ENCODE results near the gene RASAL2. TPM values are rescaled to one million over a fixed set of nuclear protein-coding genes. Genes with fewer than 3 reads are reported as not detected.
A peak's percentile ranks its signal among the peaks of the same experiment; 100 is the strongest.
"Not testable (repeated sequence)": the region's sequence is repeated elsewhere in the genome, so short reads cannot be mapped to it uniquely, and the experiment has no call there.

The RASAL2 gene
- total RNA-seq, 1 experiment from 2014 or later: 28.7 TPM

DNA sequence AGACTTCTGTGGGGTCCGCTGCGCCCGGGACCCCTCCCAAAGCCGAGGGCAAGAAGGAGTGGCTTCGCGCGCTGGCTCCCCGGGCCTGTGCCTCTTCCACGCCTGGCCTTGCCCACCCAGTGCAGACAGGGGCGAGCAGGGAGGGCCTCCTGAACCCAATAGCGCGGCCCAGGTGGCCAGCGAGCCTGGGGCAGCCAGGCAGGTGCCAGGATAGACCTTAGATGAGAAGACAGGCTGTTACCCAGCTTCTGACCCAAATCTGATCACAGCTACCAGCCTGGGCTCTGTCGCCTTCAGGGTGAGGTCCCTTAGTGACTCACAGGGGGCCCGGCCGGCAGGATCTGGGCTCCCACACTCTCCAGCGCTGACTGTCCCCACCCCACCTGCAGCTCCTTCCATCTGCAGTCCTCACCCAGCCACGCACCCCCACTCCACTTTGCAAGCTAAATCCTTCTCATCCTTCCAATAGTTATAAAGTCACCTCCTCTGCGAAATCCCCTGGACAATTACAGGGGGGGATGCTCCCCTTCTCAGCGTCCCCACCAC, 393.2 kb downstream of the RASAL2 start:
- DNase-seq (ENCODE audit: low read depth): no peak

DNA sequence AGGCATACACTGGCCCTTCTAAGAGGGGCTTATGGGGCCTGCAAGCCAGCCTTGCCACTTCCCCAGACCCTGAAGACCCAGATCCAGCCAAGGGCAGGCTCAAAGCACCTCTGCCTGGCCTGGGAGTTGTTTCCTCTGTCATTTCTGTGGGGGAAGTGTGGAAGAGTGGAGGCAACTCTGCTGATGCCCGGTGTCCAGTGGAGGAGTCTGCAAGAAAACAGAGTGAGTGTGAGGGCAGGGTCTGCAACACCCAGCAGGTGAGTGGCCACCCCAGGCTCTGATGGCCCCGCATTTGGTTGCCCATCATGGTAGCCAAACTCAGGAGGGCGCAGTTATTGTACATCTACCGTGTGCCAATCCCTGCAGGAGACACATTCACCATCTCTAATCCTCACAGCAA, 394.5 kb downstream of the RASAL2 start:
- DNase-seq (ENCODE audit: low read depth): no peak

DNA sequence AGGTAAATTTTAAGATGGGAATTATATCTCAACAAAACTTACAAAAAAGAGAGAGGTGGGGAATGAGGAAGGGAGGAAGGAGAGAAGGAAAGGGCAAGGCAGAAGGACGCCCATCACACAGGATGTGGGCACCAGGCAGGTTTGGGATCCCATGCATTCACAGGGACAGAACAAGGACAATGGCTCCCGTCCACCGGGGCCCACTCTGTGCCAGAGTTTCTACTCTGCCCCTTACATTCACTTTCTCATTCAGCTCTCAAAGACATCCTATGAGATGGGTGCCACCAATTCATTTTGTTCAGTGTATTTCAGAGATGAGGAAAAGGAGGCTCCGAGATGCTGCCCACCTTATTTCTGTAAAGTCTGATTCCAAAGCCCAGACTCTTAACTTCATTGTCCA, 395.5 kb downstream of the RASAL2 start:
- no peak for DNase-seq (ENCODE audit: low read depth)

DNA sequence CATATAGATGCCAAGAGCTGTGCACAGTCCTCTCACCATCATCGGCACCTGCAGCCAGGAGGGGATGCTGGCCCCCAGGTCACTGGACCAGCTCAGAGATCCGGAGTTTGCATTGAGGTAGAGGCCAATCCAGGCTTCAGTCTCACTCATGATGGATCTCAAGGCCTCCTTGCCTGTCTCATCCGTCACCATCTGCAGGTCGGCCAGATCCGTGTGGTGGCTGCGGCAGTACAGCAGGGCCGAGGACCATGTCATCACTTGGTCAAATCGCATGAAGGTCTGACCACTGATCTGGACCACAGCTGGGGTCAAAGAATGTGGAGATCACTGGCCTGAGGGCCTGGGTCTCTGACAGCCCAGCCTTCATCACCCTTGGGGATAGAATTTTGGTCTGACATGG, 396.2 kb downstream of the RASAL2 start:
- no peak for DNase-seq (ENCODE audit: low read depth)

DNA sequence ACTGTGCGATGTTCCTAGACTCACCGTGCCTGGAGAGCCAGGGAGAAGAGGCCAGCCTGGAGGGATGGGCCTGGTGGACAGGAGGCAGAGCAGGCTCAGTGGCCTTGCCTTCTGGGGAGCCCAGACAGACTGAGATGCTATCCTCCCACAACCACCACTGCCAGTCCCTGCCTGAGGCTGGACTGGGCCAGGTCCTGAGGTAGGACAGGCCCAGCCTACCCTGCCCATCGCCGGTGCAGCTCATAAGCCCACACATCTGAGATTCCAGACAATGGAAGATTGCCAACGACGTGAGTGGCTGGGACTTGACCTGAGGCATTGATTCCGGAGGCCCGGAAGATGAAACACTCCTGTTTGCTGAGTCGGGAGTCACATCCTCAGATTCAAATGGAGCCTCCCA, 397.1 kb downstream of the RASAL2 start:
- no peak for DNase-seq (ENCODE audit: low read depth)

DNA sequence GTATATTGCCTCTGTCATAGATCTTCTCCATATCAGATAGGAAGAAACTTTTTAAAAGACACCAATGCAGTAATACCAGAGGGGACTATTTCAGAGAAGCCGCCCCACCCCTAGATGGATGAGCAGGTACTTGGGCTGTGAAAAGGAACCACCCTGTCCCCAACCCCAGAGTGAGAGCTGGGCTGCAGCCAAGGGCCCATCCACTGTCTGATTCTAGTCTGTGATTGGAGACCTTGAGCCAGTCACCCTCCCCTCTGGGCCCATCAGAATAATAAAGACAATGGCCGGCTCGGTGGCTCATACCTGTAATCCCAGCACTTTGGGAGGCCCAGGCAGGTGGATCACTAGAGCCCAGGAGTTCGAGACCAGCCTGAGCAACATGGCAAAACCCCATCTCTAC, 397.8 kb downstream of the RASAL2 start:
- no peak for DNase-seq (ENCODE audit: low read depth)

DNA sequence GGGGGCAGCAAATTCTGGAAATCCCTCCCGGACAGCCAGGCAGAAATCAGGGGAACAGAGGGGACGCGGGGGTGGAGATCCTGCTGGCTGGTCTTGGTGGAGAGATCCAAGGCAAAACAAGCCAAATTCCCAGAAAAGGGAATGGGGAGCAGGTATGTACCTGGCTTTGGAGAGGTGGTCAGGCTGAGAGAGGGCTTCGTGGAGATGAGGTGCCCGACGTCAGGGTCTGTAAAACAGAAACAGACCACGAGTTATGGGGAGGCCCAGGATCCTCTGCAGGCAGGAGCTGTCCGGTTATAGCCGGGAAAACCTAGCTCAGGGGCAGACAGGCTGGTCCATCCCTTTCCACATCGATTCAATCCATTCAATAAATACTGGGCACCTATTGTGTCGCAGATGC, 398.4 kb downstream of the RASAL2 start:
- no peak for DNase-seq (ENCODE audit: low read depth)

DNA sequence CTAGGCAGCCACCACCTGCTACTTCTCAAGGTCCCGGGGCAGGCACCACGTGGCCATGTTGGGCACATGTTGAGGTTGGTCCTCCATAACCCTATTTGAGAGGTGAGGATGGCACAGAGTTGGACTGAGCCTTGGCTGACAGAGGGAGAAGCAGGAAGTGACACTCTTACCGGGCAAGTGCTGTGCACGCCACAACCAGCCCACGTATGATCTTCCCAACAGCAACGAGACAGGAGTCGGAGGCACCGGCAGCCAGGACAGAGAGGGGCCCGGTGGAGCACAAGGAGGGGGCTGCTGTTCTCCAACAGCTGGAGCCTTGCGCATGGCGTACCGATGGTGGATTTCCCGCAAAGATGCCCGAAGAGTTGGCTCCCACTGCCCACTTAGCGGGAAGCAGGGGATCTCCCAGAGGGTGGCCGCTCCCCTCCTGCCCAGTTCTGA, 399.4 kb downstream of the RASAL2 start:
- DNase-seq (ENCODE audit: low read depth): no peak

DNA sequence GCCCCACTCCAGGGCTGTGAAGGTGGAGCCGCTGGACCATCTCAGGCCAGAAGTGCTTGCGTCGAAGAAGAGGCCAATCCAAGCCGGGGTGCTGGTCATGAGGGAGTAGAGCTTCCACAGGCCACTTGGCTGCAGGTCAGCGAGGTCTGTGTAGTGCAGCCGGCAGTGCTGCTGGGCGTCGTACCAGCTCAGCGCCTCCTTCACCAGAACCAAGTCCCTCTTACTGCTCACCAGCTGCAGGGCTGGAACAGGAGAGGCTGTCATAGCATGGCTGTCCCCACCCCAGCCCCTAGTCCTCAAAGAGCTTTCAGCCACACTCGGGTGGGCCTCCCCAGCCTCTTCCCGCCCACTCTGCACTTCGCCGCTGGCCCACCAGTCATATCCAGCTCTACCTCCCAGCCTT, 400.7 kb downstream of the RASAL2 start:
- DNase-seq (ENCODE audit: low read depth): no peak

DNA sequence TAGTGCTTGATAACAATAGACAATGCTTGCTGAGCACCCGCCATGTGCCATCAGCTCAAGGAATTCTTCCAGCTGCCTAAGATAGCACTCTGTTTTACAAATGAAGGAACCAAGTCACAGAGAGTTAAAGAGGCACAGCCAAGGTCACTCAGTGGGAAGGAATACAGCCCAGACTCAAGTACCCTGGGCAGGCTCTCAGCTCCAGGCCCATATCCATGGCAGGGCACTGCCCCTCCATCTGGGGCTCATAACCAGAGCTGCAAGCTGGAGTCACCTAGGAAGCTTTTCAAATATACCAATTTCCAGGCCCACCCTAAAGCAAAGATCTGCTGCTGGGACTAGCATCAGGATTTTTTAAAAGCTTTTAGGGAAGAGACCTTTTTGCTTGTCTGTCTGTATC, 401.3 kb downstream of the RASAL2 start:
- no peak for DNase-seq (ENCODE audit: low read depth)

DNA sequence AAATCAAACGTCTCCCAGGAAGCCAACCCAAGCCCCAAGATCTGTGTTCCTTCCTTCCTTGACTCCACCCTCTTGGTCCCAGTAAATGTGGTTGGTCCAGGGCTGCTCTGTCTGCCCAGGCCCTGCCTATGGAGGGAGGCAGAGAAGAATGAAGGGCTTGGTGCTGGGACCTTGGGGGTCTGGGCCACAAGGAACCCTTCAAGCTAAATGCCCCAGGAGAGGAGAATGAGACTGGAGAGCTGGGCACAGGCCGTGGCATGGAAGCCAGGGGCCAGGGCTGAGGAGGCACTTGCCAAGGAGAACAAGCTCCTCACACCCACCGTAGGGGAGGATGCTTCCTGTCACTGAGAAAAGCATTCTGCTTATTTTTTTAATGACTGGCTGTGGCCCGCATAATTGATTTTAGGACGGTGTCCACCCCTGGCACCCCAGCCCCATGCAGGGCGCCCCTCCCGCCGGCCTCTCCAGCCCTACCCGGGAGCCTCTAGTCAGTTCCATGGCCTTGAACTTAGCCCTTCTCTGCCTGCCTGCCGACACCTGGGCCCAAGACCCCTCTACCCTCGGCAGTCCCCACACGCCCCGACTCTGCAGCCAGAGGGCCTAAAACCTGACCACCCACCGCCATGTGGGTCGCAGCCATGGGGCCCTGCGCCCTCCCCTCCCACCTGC, 402.0 kb downstream of the RASAL2 start:
- no peak for DNase-seq (ENCODE audit: low read depth)

DNA sequence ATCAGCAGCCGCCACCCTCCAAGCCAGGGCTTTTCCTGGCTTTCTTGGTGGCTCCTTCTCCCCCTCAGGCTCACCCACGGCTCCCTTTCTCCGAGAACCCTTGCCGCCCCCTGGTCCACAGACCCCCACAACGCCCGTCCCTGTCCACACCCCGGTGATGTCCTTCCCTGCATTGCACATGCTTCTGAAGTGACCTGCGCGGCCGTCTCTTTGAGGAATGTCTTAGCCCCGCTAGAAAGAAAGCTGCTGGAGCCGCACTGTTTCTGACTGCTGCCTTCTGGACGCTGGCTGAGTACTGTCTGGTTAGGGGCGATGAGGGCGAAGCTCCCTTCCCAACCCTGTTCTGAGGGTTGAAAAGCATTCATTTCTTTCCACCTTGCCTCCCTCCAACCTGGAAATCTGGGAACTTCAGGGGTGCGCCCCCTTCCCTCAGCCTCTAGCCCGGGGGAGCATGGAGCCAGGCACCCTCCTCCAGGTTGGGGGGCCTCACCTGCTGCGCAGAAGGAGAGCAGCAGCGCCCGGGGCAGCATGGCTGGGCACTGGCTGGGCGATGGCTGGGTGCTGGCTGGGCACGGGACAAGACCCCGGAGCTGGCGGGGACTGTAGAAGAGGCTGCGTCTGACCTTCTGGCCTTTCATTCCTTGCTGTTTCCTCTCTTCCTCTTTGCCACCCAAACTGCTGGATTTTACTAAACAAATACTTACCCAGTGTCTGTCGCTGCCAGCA, 402.7 kb downstream of the RASAL2 start, which contains the start of gene CLEC20A:
Gene CLEC20A, minus strand, starts transcription at position 555 of the 726 bp plus-strand sequence. Its CDS starts 25 bp downstream, at position 530.
- no peak for DNase-seq (ENCODE audit: low read depth)

DNA sequence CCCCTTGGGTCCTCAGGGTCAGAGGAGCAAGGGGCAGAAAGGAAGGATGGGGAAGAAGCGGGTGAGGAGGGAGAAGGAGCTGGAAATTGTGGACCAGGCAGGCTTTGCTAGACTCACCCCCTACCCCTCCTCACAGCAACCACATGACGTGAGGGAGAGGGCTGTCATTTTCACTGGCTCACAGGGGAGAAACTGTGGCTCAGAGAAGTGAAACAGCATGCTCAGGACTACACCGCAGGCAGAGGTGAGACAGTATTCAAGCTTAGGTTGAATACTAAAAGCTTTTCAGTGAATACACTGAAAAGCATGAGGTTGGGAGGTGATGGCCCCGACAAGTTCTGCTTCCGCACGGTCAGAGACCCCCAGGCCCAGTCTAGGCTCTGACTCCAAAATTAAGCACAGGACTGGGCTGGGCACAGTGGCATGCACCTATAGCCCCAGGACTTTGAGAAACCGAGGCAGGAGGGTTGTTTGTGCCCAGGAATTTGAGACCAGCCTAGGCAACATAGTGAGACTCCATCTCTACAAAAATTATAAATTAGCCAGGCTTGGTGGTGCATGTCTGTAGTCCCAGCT, 404.1 kb downstream of the RASAL2 start:
- DNase-seq (ENCODE audit: low read depth): no peak

DNA sequence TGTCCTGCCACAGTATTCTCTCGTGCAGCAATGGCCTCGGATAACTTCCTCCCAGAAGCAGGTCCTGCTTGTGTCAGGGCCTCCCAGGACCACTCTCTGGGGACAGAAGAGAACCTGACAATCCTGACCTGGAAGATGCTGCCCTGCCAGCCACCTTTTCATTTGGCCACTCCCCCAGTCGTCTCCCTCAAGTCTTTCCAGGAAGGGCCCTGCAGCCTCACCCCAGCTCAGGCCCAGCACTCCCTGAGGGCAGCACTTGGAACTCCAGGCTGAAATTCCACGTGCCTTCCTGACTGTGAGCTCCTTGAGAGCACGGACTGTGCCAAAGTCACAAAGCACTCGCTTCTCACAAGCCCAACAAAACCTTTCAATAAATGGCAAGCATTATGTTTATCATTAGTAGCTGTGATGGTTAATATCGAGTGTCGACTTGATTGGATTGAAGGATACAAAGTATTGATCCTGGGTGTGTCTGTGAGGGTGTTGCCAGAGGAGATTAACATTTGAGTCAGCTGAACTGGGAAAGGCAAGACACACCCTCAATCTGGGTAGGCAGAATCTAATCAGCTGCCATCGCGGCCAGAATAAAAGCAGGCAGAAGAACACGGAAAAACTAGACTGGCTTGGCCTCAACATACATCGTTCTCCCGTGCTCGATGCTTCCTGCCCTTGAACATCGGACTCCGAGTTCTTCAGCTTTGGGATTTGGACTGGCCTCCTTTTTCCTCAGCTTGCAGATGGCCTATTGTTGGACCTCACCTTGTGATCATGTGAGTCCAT, 405.2 kb downstream of the RASAL2 start:
- DNase-seq (ENCODE audit: low read depth): no peak

DNA sequence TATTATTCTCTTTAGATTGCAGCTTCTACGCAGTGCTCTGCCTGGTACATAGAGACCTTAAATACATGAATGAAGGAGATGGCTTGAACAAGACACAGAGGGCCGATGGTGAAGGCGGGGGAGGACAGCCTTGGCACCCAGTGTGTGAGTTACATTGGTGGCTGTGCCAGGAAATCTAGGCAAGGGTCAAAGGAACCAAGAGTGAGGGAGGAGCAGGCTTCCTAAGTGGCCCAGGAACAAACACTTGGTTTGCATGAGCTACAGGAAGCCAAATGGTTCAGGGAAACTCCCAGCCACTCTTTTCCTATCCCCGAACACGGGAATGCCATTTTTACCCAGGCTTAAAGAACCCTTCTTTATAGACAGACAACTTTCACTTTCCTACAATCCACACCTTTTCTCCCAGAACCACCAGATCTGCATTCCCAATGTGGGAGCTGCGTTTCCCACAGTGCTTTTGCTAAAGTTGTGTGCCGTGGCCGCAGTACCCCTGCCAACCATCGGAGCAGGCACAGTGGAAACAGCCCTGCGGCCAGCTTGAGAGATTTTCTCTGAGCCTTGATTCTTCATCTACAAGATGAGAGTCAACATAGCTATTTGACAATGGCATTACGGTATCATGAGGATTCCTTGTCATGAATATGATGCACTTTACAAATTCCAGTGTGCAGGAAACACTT, 406.3 kb downstream of the RASAL2 start:
- DNase-seq (ENCODE audit: low read depth): no peak

DNA sequence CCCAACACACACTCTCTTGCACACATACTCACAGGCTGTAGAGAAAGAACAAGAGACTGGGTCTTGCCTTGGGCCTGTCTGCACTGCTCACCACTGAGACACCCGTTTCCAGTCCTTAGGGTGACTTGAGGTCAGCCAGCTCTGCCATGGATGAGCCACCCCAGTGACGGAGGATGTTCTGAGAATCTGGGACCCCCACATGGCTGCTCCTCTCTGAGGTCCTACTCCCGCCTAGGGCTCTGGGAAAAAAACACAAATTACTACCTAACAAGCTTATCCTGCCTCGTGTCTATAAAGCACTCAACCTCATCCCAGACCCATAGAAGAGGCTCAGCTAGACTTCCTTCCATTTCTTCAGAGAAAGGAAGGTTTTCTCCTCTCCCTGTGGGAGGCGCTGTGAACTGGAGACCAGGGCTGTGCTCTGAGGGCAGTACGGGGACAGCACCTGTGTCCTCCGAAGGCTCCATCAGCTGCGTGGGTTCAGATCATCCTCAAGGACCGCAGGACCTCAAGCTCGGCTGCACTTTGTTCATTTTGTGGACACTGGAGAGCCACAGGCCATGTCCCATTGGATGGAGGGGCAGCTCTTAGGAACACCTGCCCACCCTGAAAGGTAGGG, 407.1 kb downstream of the RASAL2 start:
- no peak for DNase-seq (ENCODE audit: low read depth)

DNA sequence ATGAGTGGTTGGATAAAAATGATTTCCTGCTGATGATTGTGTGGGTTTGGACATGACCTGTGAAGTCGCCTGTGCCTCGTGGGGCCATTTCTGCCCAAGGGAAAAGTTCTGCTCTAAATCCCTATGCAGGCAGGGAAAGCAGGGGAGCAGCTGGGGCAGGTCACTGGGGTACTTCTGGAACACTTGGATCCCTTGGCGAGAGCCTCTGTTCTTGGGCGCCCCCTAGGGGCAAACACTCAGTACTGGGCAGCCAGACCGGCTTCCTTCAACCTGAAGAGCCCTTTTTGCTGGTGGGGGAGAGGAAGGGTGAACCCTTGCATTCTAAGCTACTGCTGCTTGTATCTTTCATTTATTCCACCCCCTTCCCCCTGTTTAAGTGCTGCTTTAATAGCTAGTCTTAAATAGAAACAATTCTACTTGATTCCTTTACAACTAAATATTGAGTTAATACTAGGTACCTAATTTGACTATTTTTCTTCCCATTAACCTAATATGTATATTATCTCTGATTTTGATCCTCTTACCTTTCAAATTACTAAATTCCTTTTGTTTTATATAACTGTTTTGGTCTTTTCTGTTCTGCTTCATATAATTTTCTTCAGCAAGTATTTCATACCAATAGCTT, 407.9 kb downstream of the RASAL2 start:
- DNase-seq (ENCODE audit: low read depth): peak; percentile 48

DNA sequence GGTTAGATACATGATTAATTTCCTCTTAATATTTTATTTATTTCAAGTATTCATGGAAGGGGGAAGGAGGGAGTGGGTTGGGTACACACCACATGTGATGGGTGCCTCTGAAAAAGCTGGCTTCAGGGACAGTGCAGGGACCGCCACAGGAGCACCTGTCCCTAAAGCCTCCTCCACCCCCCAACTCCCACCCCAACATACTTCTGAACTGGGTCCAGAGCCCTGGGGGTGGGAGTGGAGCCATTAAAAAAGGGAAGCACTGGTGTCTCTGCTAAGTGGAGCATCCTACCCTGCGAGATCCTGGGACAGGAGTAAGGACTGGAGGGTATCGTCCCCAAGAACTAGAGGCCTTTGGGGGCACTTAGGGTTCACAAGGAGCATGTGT, 408.4 kb downstream of the RASAL2 start:
- DNase-seq (ENCODE audit: low read depth): no peak

DNA sequence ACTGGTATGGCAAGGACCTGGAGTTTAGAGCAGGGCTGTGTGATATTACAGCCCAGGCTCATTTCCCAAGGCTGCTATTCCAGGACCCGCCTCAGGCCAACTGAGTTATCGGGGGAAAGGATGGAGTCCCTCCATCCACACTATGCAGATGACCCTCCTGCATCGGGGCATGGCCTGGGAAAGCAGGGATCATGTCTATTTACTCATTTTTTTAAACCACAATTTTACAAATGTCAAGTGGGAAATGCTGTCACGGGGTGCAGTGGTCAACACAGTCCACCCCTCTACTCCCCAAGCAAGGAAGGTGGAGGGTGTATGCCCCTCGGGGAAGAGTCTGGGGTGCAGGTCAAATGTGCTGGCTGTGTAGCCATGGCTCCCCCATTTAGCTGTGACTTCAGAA, 409.0 kb downstream of the RASAL2 start:
- DNase-seq (ENCODE audit: low read depth): no peak

DNA sequence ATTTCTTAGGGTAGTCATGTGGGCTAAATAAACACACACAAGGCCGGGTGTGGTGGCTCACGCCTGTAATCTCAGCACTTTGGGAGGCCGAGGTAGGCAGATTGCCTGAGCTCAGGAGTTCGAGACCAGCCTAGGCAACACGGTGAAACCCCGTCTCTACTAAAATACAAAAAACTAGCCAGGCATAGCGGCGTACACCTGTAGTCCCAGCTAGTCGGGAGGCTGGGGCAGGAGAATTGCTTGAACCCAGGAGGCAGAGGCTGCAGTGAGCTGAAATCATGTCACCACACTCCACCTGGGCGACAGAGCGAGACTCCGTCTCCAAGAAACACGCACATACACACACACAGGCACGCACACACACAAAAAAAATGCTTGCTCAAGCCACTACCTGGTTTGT, 409.4 kb downstream of the RASAL2 start:
- DNase-seq (ENCODE audit: low read depth): not testable (repeated sequence)

All from HT1080 (cell line).